Measurements from ENCODE around the gene ARHGAP6.

GRCh38 chrX:11205796-11206195 lies 459.9 kb downstream of the ARHGAP6 start:
- TF ChIP-seq CTCF (IDR thresholded peaks at IDR 0.05) (no peak), POLR2AphosphoS5 (IDR thresholded peaks at IDR 0.05) (no peak), POLR2A (IDR thresholded peaks at IDR 0.05) (no peak), EP300 (IDR thresholded peaks at IDR 0.05) (no peak)

Data from upper lobe of left lung (tissue), 4 donors.